GM23338 (cell line): ENCODE results near the gene TWF2. TPM values are rescaled to one million over a fixed set of nuclear protein-coding genes. Genes with fewer than 3 reads are reported as not detected.

ENCODE experiments used
- ETS1 ChIP-seq: IDR thresholded peaks from 2 replicates; pipeline ENCODE4 v1.6.1; 2016; ENCODE audit warnings: antibody characterized with exemption
- EZH2 ChIP-seq: fragments of 200-600 bp; sonication (generic); IDR thresholded peaks from one replicate; pipeline ENCODE4 v1.8.0; 2017; ENCODE audit warnings: antibody characterized with exemption, mild to moderate bottlenecking, low read depth; ENCODE audit not compliant: unreplicated experiment
- EZH2phosphoT487 ChIP-seq: fragments of 200-600 bp; sonication (generic); IDR thresholded peaks from one replicate; pipeline ENCODE4 v1.8.1; 2018; ENCODE audit warnings: antibody characterized with exemption; ENCODE audit not compliant: unreplicated experiment
- NANOG ChIP-seq: IDR thresholded peaks from 2 replicates; pipeline ENCODE4 v1.6.1; 2016; ENCODE audit warnings: antibody characterized with exemption, borderline replicate concordance
- POLR2AphosphoS5 ChIP-seq: IDR thresholded peaks from 2 replicates; pipeline ENCODE4 v1.6.1; 2016; ENCODE audit warnings: antibody characterized with exemption, low read depth
- ZNF114 ChIP-seq: fragments of 250-450 bp; sonication (Bioruptor Pico); IDR thresholded peaks from 2 replicates; pipeline ENCODE4 v1.5.0; 2020; ENCODE audit warnings: mild to moderate bottlenecking, moderate library complexity
- ZNF331 ChIP-seq: fragments of 250-450 bp; sonication (Bioruptor Pico); IDR thresholded peaks from 2 replicates; pipeline ENCODE4 v1.5.0; 2020; ENCODE audit warnings: low read depth, mild to moderate bottlenecking, moderate library complexity
- polyA plus RNA-seq: library from polyadenylated mRNA; unstranded; fragments of >200 nt; fragmentation: Nextera tagmentation; extraction: Ambion mirVana; gene quantifications from 2 replicates; pipeline ENCODE4 v1.2.1, GENCODE V29; 2016
- total RNA-seq: library from RNA; depleted of rRNA; stranded (reverse); fragments of >200 nt; shearing (Covaris generic); gene quantifications from 2 replicates; pipeline ENCODE4 v1.2.3, GENCODE V29; 2014
- TF ChIP-seq, protein P1 (sequence below): fragments of 250-450 bp; sonication (Bioruptor Pico); IDR thresholded peaks from 2 replicates; pipeline ENCODE4 v1.5.0; 2020; ENCODE audit warnings: mild to moderate bottlenecking, moderate library complexity
- TF ChIP-seq, protein P2 (sequence below), 2 experiments: fragments of 200-600 bp in 1 of 2; sonication (generic) in 1 of 2; conservative IDR thresholded peaks; 2 replicates each; pipeline versions ENCODE4 v1.5.1 to v1.6.1; 2016 to 2017; ENCODE audit warnings: antibody characterized with exemption in 2 of 2, low read depth in 2 of 2, mild to moderate bottlenecking in 2 of 2, moderate library complexity in 1 of 2

The TWF2 gene
- total and polyA plus RNA-seq, 2 experiments from 2014 or later: 38.9 to 120 TPM

GRCh38 chr3:52205727-52206372 is 33.1 kb downstream of the TWF2 start (continued):
- TF ChIP-seq, protein P1, sequence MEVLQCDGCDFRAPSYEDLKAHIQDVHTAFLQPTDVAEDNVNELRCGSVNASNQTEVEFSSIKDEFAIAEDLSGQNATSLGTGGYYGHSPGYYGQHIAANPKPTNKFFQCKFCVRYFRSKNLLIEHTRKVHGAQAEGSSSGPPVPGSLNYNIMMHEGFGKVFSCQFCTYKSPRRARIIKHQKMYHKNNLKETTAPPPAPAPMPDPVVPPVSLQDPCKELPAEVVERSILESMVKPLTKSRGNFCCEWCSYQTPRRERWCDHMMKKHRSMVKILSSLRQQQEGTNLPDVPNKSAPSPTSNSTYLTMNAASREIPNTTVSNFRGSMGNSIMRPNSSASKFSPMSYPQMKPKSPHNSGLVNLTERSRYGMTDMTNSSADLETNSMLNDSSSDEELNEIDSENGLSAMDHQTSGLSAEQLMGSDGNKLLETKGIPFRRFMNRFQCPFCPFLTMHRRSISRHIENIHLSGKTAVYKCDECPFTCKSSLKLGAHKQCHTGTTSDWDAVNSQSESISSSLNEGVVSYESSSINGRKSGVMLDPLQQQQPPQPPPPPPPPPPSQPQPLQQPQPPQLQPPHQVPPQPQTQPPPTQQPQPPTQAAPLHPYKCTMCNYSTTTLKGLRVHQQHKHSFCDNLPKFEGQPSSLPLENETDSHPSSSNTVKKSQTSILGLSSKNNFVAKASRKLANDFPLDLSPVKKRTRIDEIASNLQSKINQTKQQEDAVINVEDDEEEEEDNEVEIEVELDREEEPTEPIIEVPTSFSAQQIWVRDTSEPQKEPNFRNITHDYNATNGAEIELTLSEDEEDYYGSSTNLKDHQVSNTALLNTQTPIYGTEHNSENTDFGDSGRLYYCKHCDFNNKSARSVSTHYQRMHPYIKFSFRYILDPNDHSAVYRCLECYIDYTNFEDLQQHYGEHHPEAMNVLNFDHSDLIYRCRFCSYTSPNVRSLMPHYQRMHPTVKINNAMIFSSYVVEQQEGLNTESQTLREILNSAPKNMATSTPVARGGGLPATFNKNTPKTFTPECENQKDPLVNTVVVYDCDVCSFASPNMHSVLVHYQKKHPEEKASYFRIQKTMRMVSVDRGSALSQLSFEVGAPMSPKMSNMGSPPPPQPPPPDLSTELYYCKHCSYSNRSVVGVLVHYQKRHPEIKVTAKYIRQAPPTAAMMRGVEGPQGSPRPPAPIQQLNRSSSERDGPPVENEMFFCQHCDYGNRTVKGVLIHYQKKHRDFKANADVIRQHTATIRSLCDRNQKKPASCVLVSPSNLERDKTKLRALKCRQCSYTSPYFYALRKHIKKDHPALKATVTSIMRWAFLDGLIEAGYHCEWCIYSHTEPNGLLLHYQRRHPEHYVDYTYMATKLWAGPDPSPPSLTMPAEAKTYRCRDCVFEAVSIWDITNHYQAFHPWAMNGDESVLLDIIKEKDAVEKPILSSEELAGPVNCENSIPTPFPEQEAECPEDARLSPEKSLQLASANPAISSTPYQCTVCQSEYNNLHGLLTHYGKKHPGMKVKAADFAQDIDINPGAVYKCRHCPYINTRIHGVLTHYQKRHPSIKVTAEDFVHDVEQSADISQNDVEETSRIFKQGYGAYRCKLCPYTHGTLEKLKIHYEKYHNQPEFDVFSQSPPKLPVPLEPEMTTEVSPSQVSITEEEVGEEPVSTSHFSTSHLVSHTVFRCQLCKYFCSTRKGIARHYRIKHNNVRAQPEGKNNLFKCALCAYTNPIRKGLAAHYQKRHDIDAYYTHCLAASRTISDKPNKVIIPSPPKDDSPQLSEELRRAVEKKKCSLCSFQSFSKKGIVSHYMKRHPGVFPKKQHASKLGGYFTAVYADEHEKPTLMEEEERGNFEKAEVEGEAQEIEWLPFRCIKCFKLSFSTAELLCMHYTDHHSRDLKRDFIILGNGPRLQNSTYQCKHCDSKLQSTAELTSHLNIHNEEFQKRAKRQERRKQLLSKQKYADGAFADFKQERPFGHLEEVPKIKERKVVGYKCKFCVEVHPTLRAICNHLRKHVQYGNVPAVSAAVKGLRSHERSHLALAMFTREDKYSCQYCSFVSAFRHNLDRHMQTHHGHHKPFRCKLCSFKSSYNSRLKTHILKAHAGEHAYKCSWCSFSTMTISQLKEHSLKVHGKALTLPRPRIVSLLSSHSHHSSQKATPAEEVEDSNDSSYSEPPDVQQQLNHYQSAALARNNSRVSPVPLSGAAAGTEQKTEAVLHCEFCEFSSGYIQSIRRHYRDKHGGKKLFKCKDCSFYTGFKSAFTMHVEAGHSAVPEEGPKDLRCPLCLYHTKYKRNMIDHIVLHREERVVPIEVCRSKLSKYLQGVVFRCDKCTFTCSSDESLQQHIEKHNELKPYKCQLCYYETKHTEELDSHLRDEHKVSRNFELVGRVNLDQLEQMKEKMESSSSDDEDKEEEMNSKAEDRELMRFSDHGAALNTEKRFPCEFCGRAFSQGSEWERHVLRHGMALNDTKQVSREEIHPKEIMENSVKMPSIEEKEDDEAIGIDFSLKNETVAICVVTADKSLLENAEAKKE (CRISPR knock-in tag): no peak
- TF ChIP-seq POLR2AphosphoS5 (no peak), EZH2 (no peak), EZH2phosphoT487 (no peak), ZNF331 (CRISPR knock-in tag) (no peak), ETS1 (no peak), ZNF114 (no peak), NANOG (no peak)
- TF ChIP-seq, protein P2, sequence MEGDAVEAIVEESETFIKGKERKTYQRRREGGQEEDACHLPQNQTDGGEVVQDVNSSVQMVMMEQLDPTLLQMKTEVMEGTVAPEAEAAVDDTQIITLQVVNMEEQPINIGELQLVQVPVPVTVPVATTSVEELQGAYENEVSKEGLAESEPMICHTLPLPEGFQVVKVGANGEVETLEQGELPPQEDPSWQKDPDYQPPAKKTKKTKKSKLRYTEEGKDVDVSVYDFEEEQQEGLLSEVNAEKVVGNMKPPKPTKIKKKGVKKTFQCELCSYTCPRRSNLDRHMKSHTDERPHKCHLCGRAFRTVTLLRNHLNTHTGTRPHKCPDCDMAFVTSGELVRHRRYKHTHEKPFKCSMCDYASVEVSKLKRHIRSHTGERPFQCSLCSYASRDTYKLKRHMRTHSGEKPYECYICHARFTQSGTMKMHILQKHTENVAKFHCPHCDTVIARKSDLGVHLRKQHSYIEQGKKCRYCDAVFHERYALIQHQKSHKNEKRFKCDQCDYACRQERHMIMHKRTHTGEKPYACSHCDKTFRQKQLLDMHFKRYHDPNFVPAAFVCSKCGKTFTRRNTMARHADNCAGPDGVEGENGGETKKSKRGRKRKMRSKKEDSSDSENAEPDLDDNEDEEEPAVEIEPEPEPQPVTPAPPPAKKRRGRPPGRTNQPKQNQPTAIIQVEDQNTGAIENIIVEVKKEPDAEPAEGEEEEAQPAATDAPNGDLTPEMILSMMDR (conservative IDR thresholded peaks at IDR 0.05; ENCODE audit: low read depth in 2 of 2): no peak
